Astrocyte of the cerebellum (primary cell): Measurements from ENCODE around the gene CSMD2.

Experiments used
- DNase-seq: peaks from one replicate; pipeline ENCODE4 v3.0.0-alpha.2; 2011; ENCODE audit warnings: low read depth
- H3K4me3 ChIP-seq: 2 replicates; pipeline ENCODE4 v1.5.1; 2011; ENCODE audit warnings: mild to moderate bottlenecking, low read depth, low read length, moderate library complexity
- CTCF ChIP-seq: IDR thresholded peaks from 2 replicates; pipeline ENCODE4 v1.5.1; 2012; ENCODE audit warnings: low read length, low read depth, moderate library complexity, mild to moderate bottlenecking; ENCODE audit errors: missing control alignments
- in situ Hi-C: cut with HindIII; loops from 2 replicates; pipeline ENCODE4 v1.10.0; 2017; ENCODE audit warnings: low sequenced_read_pairs

CSMD2 gene

GRCh38 chr1:33876970-33877650 is 287.9 kb downstream of the CSMD2 start:
- in situ Hi-C loops = no loop called here
- peak; percentile 73 for DNase-seq
- H3K4me3 ChIP-seq = no peak overlapping the region
- no peak for TF ChIP-seq CTCF

- peak; percentile 16 for TF ChIP-seq CTCF
- H3K4me3 ChIP-seq = no peak overlapping the region
- DNase-seq = no peak
- in situ Hi-C loops = no loop called here
Measured at GRCh38 chr1:33875862-33876261, 289.2 kb downstream of the CSMD2 start.

GRCh38 chr1:33874636-33875035 is 290.4 kb downstream of the CSMD2 start:
- in situ Hi-C loops = no loop called here

GRCh38 chr1:33872683-33873082 is 292.3 kb downstream of the CSMD2 start:
- in situ Hi-C loops = no loop called here
- DNase-seq = peak; percentile 86
- TF ChIP-seq CTCF = no peak
- no peak overlapping the region for H3K4me3 ChIP-seq

More at GRCh38 chr1:33874636-33875035, 290.4 kb downstream of the CSMD2 start:
- no peak for TF ChIP-seq CTCF
- H3K4me3 ChIP-seq = no peak overlapping the region
- DNase-seq = no peak

GRCh38 chr1:33872275-33872674 is 292.8 kb downstream of the CSMD2 start:
- TF ChIP-seq CTCF = no peak
- in situ Hi-C loops = no loop called here
- no peak for DNase-seq

GRCh38 chr1:33867684-33868083 is 297.3 kb downstream of the CSMD2 start:
- DNase-seq = no peak
- in situ Hi-C loops = no loop called here
- H3K4me3 ChIP-seq = no peak overlapping the region
- TF ChIP-seq CTCF = no peak

More at GRCh38 chr1:33872275-33872674, 292.8 kb downstream of the CSMD2 start:
- H3K4me3 ChIP-seq = no peak overlapping the region
